Neural progenitor cell (in vitro differentiated cells): ENCODE measurements around the gene HAND1.

Source experiments
- CTCF ChIP-seq: fragments of 200-600 bp; sonication (generic); IDR thresholded peaks from 2 replicates; pipeline ENCODE4 v1.5.1; 2017; ENCODE audit warnings: antibody characterized with exemption, mild to moderate bottlenecking
- EZH2 ChIP-seq: fragments of 200-600 bp; sonication (generic); IDR thresholded peaks from 2 replicates; pipeline ENCODE4 v1.6.1; 2017; ENCODE audit warnings: antibody characterized with exemption, mild to moderate bottlenecking, moderate library complexity
- EZH2phosphoT487 ChIP-seq: fragments of 200-600 bp; sonication (generic); IDR thresholded peaks from 2 replicates; pipeline ENCODE4 v1.6.1; 2017; ENCODE audit warnings: antibody characterized with exemption

DNA sequence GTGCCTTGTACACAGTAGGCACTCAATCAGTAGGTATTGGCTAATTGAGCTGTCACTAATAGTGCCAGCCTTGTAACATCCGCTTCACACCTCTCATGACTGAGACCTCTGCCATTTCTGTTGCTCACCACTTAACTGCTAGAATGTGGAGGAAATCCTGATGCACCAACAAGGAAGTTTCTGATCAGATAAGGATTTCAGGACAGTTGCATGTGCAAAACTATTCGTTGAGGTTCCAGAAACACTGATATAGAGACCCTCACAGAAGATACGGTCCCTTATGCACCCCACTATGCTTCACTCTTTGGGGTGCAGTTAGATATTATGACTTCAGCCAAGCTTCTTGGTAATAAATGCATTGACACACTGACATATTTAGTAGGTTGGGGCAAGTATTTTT, 21.5 kb downstream of the HAND1 start:
- TF ChIP-seq CTCF (no peak), EZH2 (no peak), EZH2phosphoT487 (no peak)
